ENCODE data around the gene COX5A. TPM values are rescaled to one million over a fixed set of nuclear protein-coding genes. Genes with fewer than 3 reads are reported as not detected.
"Not testable (repeated sequence)": the region's sequence is repeated elsewhere in the genome, so short reads cannot be mapped to it uniquely, and the experiment has no call there.

The COX5A gene
- total RNA-seq, 1 donor from 2014 or later: 143 TPM

DNA sequence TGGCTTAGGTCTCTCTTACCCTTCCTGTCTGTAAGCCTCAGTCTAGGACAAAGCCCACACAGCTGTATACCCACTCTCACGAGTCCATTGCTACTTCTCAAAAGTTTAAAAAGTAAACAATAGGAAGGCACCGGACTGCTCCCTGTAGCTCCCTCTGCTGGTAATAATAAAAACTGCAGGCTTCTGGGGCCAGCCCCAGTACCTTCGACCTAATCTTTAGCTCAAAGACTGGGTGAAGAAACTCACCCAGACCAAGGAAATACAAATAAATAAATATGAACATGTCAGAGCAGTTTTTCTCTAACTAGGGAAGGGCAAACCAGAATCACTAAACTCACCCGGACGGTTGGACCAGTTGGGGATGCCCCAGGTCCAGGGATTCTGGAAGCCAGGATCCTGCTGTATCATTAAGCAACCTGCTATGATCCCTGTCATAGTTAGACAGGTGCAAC lies 36.2 kb downstream of the COX5A start:
- peak; percentile 79 for DNase-seq

GRCh38 chr15:74897300-74897701 lies 40.6 kb downstream of the COX5A start:
- DNase-seq: no peak

- no peak for DNase-seq
Measured at GRCh38 chr15:74896316-74896715, 41.6 kb downstream of the COX5A start.

DNA sequence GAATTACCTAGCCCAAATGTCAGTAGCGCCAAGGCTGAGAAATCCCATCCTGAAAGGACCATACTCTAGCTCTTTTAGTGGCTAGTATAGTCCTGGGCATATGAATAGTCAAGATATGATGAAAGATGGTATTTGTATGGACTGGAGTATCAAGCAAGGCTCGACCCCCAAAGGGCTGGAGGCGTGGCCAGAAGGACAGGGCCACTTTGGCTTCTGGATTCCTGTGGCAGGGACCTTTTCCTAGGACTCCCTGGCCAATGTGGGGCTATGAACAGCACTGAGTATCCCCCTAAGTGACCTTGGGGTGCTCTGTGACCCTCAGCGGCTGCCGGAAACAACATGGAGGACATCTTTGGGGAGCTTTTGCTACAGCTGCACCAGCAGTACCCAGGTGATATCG lies 42.0 kb downstream of the COX5A start:
- DNase-seq: no peak

GRCh38 chr15:74894383-74894782 lies 43.5 kb downstream of the COX5A start:
- DNase-seq: not testable (repeated sequence)

- DNase-seq: no peak
Measured at GRCh38 chr15:74893627-74894026, 44.2 kb downstream of the COX5A start.

GRCh38 chr15:74892931-74893330 lies 44.9 kb downstream of the COX5A start:
- DNase-seq: no peak

GRCh38 chr15:74892313-74892712 lies 45.6 kb downstream of the COX5A start:
- DNase-seq: no peak

- no peak for DNase-seq
Measured at GRCh38 chr15:74891469-74891868, 46.4 kb downstream of the COX5A start.

- DNase-seq: no peak
Measured at GRCh38 chr15:74890665-74890960, 47.3 kb downstream of the COX5A start.

DNA sequence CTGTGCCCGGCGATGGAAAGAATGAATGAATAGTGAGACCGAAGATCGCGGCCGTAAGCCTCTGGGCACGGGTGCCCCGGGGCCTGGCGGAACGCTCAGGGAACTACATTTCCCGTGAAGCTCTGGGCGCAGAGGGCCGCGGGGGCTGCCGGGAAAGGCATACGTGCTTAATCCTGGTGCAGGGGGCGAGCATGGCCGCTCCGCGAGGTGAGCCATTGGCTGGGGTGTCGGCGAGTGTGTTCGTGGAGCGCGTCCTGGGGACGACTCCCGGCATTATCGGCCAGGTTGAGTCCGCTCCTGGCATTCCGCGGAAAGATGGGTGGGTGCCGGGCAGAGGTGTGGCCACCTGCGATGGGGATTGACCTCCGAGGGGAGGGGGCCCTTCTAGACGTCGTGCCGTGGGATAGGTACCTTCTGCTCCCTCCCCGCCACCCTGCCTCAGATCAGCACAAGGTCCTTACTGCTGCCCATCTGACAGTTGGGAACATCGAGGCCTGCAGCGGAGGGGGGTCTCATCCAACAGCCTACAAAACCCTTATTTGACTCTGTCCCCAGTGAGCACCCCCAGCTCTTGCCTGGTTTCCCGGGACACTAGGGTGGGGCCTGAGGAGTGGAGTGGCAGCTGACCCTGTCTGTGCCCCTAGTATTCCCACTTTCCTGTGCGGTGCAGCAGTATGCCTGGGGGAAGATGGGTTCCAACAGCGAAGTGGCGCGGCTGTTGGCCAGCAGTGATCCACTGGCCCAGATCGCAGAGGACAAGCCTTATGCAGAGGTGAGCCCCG lies 47.8 kb downstream of the COX5A start, which contains the start of gene MPI:
MPI (plus strand) TSS at position 160 of the 782 bp plus-strand sequence; CDS start at position 192, 32 bp downstream.
- peak; percentile 94 for DNase-seq

DNA sequence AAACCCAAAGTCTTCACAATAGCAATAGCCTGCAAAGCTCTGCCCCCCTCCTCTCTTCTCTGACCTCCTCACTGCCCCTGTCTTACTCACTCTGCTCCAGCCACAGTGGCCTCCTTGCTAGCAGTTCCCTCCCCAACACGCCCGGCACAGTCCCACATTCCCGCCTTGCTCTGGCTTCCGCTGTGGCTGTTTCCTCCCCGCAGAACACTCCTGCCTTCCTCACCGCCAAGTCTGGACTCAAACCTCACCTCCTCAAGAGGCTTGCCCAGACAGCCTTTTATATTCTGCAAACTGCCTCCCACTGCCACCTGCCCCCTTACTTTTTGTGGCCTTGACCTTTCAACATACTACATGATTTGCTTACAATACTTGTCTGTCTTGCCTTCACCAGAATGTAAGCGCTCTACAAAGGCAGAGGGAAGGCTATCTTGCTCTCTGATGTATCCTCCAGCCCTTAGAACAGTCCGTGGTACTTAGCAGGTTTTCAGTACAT lies 48.4 kb downstream of the COX5A start:
- DNase-seq: peak; percentile 66

- DNase-seq: no peak
Measured at GRCh38 chr15:74888716-74889115, 49.2 kb downstream of the COX5A start.

- not testable (repeated sequence) for DNase-seq
Measured at GRCh38 chr15:74887537-74888193, 50.2 kb downstream of the COX5A start.

DNA sequence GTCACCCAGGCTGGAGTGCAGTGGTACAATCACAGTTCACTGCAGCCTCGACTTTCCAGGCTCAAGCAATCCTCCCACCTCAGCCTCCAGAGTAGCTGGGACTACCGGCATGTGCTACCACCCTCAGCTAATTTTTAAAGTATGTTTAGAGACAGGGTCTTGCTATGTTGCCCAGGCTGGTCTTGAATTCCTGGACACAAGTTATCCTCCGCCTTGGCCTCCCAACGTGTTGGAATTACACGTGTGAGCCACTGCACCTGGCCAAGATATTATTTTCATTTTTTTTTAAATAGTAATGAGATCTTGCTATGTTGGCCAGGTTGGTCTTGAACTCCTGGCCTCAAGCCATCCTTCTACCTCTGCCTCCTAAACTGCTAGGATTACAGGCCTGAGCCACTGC lies 52.4 kb downstream of the COX5A start:
- no peak for DNase-seq

DNA sequence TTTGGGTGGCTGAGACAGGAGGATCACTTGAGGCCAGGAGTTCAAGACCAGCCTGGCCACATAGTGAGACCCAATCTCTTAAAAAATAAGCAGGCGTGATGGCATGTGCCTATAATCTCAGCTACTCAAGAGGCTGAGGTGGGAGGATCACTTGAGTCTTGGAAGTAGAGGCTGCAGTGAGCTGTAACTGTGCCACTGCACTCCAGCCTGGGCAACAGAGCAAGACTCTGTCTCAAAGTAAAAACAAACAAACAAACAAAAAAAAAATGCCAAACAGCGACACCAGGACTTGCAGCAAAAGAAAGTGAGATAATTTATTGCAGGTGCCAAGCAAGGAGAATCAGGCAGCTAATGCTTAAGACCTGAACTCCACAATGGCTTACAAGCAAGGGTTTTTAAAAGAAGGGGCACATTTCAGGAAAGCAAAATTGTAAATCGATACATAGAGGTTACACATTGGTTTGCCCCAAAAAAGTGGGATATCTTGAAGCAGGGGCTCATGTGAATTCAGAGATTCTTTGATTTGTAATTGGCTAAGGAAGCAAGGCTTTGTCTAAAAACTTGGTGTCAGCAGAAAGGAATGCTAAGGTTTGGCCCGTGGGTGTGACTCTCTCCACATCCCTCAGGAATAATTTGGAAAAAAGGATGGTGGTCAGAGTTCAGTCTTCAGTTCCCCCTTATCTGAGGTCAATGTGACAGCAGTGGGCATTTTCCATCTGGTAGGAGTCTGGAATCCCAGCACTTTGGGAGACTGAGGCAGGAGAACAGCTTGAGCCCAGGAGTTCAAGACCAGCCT lies 53.2 kb downstream of the COX5A start:
- no peak for DNase-seq

- no peak for DNase-seq
Measured at GRCh38 chr15:74882528-74882927, 55.3 kb downstream of the COX5A start.

GRCh38 chr15:74878273-74878672 lies 59.6 kb downstream of the COX5A start:
- no peak for DNase-seq

GRCh38 chr15:74873756-74874424 lies 64.0 kb downstream of the COX5A start:
- no peak for DNase-seq

- peak; percentile 98 for DNase-seq
Measured at GRCh38 chr15:74873036-74873755, 64.7 kb downstream of the COX5A start, which contains the start of gene SCAMP2. SCAMP2 (minus strand) TSS chr15:74873365; CDS start chr15:74873255, 110 bp downstream.

DNA sequence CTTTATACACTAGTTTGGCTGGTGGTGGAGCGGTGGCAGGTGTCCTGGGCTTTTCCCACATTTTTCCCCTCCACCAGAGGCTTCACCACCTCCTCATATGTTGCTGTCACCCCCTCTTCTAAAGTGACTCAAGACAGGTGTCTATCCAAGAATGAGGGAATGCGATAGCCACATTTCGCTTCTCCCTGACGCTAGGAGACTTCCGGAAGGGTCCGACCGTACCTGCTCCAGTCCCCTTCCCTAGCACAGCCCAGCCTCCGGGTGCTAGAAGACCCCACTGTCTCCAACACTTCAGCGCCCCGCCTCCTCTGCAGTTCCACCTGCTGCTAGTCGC lies 65.2 kb downstream of the COX5A start:
- DNase-seq: no peak

Measured in tongue (tissue), 2 donors.